SK-N-SH (cell line): ENCODE results near the gene HK1. TPM values are rescaled to one million over a fixed set of nuclear protein-coding genes. Genes with fewer than 3 reads are reported as not detected.

ENCODE experiments used
- CTCF ChIA-PET: fragments of 300-600, 350-600 bp; formaldehyde crosslinking; extraction: SDS; loops from one replicate; lab custom pipeline; 2021; lab: Yijun Ruan, JAX
- POLR2A ChIA-PET: fragments of 350-600 bp; sonication (Branson Sonifier 250); formaldehyde crosslinking; extraction: SDS; loops from one replicate; lab custom pipeline; 2020; ENCODE audit warnings: antibody characterized with exemption, inconsistent platforms; lab: Yijun Ruan, JAX
- DNase-seq: peaks from one replicate; pipeline ENCODE4 v3.0.0; 2012
- H2AFZ ChIP-seq: fragments of 200-600 bp; sonication (generic); 2 replicates; pipeline ENCODE4 v1.8.1; 2016; ENCODE audit warnings: antibody characterized with exemption, mild to moderate bottlenecking, low read depth
- H3F3A ChIP-seq: fragments of 200-600 bp; sonication (generic); replicated peaks from 2 replicates; pipeline ENCODE3; 2016; ENCODE audit warnings: antibody characterized with exemption, mild to moderate bottlenecking; ENCODE audit not compliant: insufficient read depth
- H3K27ac ChIP-seq, 2 experiments: fragments of 200-500 bp in 1 of 2; fragments of 200-600 bp in 1 of 2; sonication (Bioruptor generic) in 1 of 2; sonication (generic), shearing (Covaris generic) in 1 of 2; 2 replicates each; pipeline versions ENCODE4 v1.5.1 to v1.6.1; 2014 to 2016; ENCODE audit warnings: low read depth in 2 of 2, inconsistent platforms in 1 of 2, low read length in 1 of 2, mild to moderate bottlenecking in 1 of 2, mixed read lengths in 1 of 2
- H3K27me3 ChIP-seq: fragments of 200-600 bp; sonication (generic), shearing (Covaris generic); 2 replicates; pipeline ENCODE4 v1.6.1; 2016; ENCODE audit warnings: mixed run types; ENCODE audit not compliant: insufficient read depth
- H3K36me3 ChIP-seq, 2 experiments: fragments of 200-500 bp in 1 of 2; fragments of 200-600 bp in 1 of 2; sonication (Bioruptor generic) in 1 of 2; sonication (generic) in 1 of 2; replicated peaks in 1 of 2; 2 replicates each; pipeline versions ENCODE3 to v1.5.1; 2014 to 2016; ENCODE audit warnings: low read length in 1 of 2, mild to moderate bottlenecking in 1 of 2; ENCODE audit not compliant: insufficient read depth in 2 of 2, control insufficient read depth in 1 of 2
- H3K4me1 ChIP-seq, 2 experiments: fragments of 200-500 bp in 1 of 2; fragments of 200-600 bp in 1 of 2; sonication (Bioruptor generic) in 1 of 2; sonication (generic), shearing (Covaris generic) in 1 of 2; 2 replicates each; pipeline versions ENCODE4 v1.5.1 to v1.6.1; 2014 to 2016; ENCODE audit warnings: low read depth in 1 of 2, low read length in 1 of 2, mixed run types in 1 of 2; ENCODE audit not compliant: insufficient read depth in 2 of 2, control insufficient read depth in 1 of 2
- H3K4me2 ChIP-seq: fragments of 200-600 bp; sonication (generic), shearing (Covaris generic); 2 replicates; pipeline ENCODE4 v1.6.1; 2017; ENCODE audit warnings: mixed run types
- H3K4me3 ChIP-seq, 2 experiments: fragments of 200-500 bp in 1 of 2; fragments of 200-600 bp in 1 of 2; sonication (Bioruptor generic) in 1 of 2; sonication (generic), shearing (Covaris generic) in 1 of 2; 2 replicates each; pipeline versions ENCODE4 v1.5.1 to v1.8.1; 2014 to 2016; ENCODE audit warnings: low read depth in 2 of 2, inconsistent platforms in 1 of 2, low read length in 1 of 2, mild to moderate bottlenecking in 1 of 2, mixed read lengths in 1 of 2, moderate library complexity in 1 of 2
- H3K79me2 ChIP-seq: fragments of 200-600 bp; sonication (generic); 2 replicates; pipeline ENCODE4 v1.8.1; 2017; ENCODE audit warnings: mild to moderate bottlenecking; ENCODE audit not compliant: insufficient read depth
- H3K9ac ChIP-seq: fragments of 200-600 bp; sonication (generic); 2 replicates; pipeline ENCODE4 v1.6.1; 2017; ENCODE audit warnings: mixed run types
- H3K9me2 ChIP-seq: fragments of 200-600 bp; sonication (generic); 2 replicates; pipeline ENCODE4 v1.6.1; 2017; ENCODE audit warnings: mixed run types
- H3K9me3 ChIP-seq: fragments of 200-600 bp; sonication (generic); 2 replicates; pipeline ENCODE4 v1.6.1; 2017; ENCODE audit warnings: mixed run types, mild to moderate bottlenecking, moderate library complexity
- H4K20me1 ChIP-seq: fragments of 200-600 bp; sonication (generic); 2 replicates; pipeline ENCODE4 v1.6.1; 2017; ENCODE audit warnings: mild to moderate bottlenecking, mixed run types; ENCODE audit not compliant: insufficient read depth
- CTCF ChIP-seq: fragments of 200-600 bp; sonication (generic); IDR thresholded peaks from 2 replicates; pipeline ENCODE4 v1.6.1; 2017; ENCODE audit warnings: antibody characterized with exemption, mild to moderate bottlenecking, moderate library complexity
- FOXJ3 ChIP-seq: sonication (generic); formaldehyde crosslinking; IDR thresholded peaks from 2 replicates; pipeline ENCODE4 v1.5.1; 2020; ENCODE audit warnings: mild to moderate bottlenecking, missing genetic modification reagents
- GABPA ChIP-seq: IDR thresholded peaks from 2 replicates; pipeline ENCODE4 v1.4.0; 2012; ENCODE audit warnings: low read depth, mild to moderate bottlenecking
- PBX3 ChIP-seq: IDR thresholded peaks from 2 replicates; pipeline ENCODE4; 2012
- POLR2AphosphoS5 ChIP-seq: IDR thresholded peaks from 2 replicates; pipeline ENCODE4 v1.6.1; 2012; ENCODE audit warnings: low read depth, low read length
- SIN3A ChIP-seq: IDR thresholded peaks from 2 replicates; pipeline ENCODE4 v1.6.1; 2012; ENCODE audit warnings: low read depth, mild to moderate bottlenecking, low read length, moderate library complexity, borderline replicate concordance
- TCF12 ChIP-seq: IDR thresholded peaks from 2 replicates; pipeline ENCODE4 v1.4.0; 2012
- WGBS: methylation state at CpG from one replicate; pipeline ENCODE4 v1.1.6; 2017; ENCODE audit warnings: low lambda C conversion rate; 5-methylcytosine and 5-hydroxymethylcytosine counted together
- polyA plus RNA-seq, 3 experiments: library from polyadenylated mRNA; depleted of rRNA; stranded (reverse); fragments of >200 nt; gene quantifications; 2 replicates each; pipeline ENCODE4 v1.2.3, GENCODE V29; 2012

HK1 gene
- polyA plus RNA-seq, 1 of the 3 experiments (the other 2 are of a cell fraction) = 38.7 TPM

GRCh38 chr10:69246036-69246435 is 32.3 kb upstream of the HK1 start:
- TF ChIP-seq FOXJ3 (CRISPR knock-in tag) (no peak), PBX3 (no peak), POLR2AphosphoS5 (no peak), TCF12 (no peak), GABPA (no peak), SIN3A (no peak)
- TF ChIP-seq, all 33 proteins: peak for 0
- no peaks in the 10 kb centered on the region for H3F3A ChIP-seq
- H3K36me3 ChIP-seq = no peaks in the 10 kb centered on the region
- no peaks in the 10 kb centered on the region for H3K9me2 ChIP-seq
- 97% methylated on average over 4 of the region's 5 CpGs for WGBS
- H3K4me3 ChIP-seq = no peak overlapping the region
- ChIA-PET POLR2A (no interaction called here), CTCF (interaction anchor here (1.3 to 1.6 kb wide), 4 partner anchors 8 to 162 kb away, joined by 3 to 7 read pairs (median 4); no protein-coding TSS in a partner anchor)
- no peak overlapping the region for H3K4me2 ChIP-seq
- DNase-seq = no peak
- H2AFZ ChIP-seq = no peak overlapping the region
- no peaks in the 10 kb centered on the region for H3K27me3 ChIP-seq
- no peaks in the 10 kb centered on the region for H4K20me1 ChIP-seq
- no peak overlapping the region for H3K9ac ChIP-seq
- no peaks in the 10 kb centered on the region for H3K79me2 ChIP-seq
- no peaks in the 10 kb centered on the region for H3K9me3 ChIP-seq
- no peaks in the 10 kb centered on the region for H3K4me1 ChIP-seq
- H3K27ac ChIP-seq = no peak overlapping the region

GRCh38 chr10:69246581-69247312 is 31.5 kb upstream of the HK1 start:
- H4K20me1 ChIP-seq = no peaks in the 10 kb centered on the region
- H3K36me3 ChIP-seq = no peaks in the 10 kb centered on the region
- no peaks in the 10 kb centered on the region for H3K9me2 ChIP-seq
- 81% methylated on average over 7 of the region's 14 CpGs for WGBS
- no peaks in the 10 kb centered on the region for H3K79me2 ChIP-seq
- no peaks in the 10 kb centered on the region for H3F3A ChIP-seq
- POLR2A ChIA-PET = no interaction called here
- no peaks in the 10 kb centered on the region for H3K9me3 ChIP-seq
- no peak overlapping the region for H3K4me3 ChIP-seq
- H3K9ac ChIP-seq = no peak overlapping the region
- no peak overlapping the region for H3K27ac ChIP-seq
- no peaks in the 10 kb centered on the region for H3K27me3 ChIP-seq
- no peak overlapping the region for H3K4me2 ChIP-seq
- no peak overlapping the region for H2AFZ ChIP-seq
- no peak for TF ChIP-seq TCF12
- no peak for TF ChIP-seq SIN3A
- TF ChIP-seq CTCF = no peak
- TF ChIP-seq, all 33 proteins: peak for 0
- no peak for DNase-seq
- CTCF ChIA-PET = interaction anchor here (1.3 to 1.6 kb wide), 4 partner anchors 9 to 162 kb away, joined by 3 to 7 read pairs (median 4); no protein-coding TSS in a partner anchor
- no peaks in the 10 kb centered on the region for H3K4me1 ChIP-seq
